GM10266 (cell line): Measurements from ENCODE around the gene NMNAT2.

Experiments used
- DNase-seq: peaks from one replicate; pipeline ENCODE4 v3.0.0; 2012; ENCODE audit errors: extremely low spot score
- TF ChIP-seq, protein P1 (sequence below): IDR thresholded peaks from 2 replicates; pipeline ENCODE4 v1.5.1; 2012; ENCODE audit warnings: mild to moderate bottlenecking, low read depth; ENCODE audit not compliant: control insufficient read depth, insufficient read depth; ENCODE audit errors: missing control alignments

NMNAT2 gene

GRCh38 chr1:183300828-183301227 is 117.4 kb downstream of the NMNAT2 start:
- TF ChIP-seq, protein P1, sequence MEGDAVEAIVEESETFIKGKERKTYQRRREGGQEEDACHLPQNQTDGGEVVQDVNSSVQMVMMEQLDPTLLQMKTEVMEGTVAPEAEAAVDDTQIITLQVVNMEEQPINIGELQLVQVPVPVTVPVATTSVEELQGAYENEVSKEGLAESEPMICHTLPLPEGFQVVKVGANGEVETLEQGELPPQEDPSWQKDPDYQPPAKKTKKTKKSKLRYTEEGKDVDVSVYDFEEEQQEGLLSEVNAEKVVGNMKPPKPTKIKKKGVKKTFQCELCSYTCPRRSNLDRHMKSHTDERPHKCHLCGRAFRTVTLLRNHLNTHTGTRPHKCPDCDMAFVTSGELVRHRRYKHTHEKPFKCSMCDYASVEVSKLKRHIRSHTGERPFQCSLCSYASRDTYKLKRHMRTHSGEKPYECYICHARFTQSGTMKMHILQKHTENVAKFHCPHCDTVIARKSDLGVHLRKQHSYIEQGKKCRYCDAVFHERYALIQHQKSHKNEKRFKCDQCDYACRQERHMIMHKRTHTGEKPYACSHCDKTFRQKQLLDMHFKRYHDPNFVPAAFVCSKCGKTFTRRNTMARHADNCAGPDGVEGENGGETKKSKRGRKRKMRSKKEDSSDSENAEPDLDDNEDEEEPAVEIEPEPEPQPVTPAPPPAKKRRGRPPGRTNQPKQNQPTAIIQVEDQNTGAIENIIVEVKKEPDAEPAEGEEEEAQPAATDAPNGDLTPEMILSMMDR = no peak
- no peak for DNase-seq

DNA sequence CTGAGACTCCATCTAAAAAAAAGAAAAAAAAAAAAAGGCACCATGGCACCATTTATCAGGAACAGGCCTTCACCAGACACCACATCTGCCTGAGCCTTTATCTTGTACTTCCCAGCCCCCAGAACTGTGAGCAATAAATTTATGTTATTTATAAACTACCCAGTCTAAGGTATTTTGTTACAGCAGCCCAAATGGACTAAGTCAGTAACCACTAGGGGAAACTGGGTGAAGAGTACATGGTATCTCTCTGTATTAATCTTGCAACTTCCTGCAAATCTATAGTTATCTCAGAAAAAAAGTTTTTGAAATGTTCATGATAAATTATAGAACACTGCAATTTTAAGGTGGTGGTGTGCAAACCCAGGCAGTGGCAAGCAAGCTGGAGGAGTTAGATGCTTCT is 117.8 kb downstream of the NMNAT2 start:
- no peak for DNase-seq
- TF ChIP-seq, protein P1 = no peak

- TF ChIP-seq, protein P1 = no peak
- DNase-seq = no peak
Measured at GRCh38 chr1:183296782-183297181, 121.4 kb downstream of the NMNAT2 start.

DNA sequence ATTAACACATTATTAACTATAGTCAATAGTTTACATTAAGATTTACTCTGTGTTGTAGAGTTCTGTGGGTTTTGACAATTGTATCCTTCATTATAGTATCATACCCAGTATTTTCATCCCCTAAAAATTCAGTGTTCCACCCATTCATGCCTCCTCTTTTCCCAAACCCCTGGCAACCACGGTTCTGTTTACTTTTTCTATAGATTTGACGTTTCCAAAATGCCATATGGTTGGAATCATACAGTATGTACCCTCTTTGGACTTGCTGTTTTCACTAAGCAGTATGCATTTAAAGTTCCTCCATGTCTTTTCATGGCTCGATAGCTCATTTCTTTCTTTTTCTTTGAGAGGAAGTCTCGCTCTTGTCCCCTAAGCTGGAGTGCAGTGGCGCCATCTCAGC is 122.7 kb downstream of the NMNAT2 start:
- DNase-seq = no peak
- TF ChIP-seq, protein P1 = no peak

GRCh38 chr1:183293876-183294275 is 124.3 kb downstream of the NMNAT2 start:
- TF ChIP-seq, protein P1 = no peak

GRCh38 chr1:183293241-183293640 is 124.9 kb downstream of the NMNAT2 start:
- TF ChIP-seq, protein P1 = no peak
- DNase-seq = no peak

More at GRCh38 chr1:183293876-183294275, 124.3 kb downstream of the NMNAT2 start:
- no peak for DNase-seq

- no peak for DNase-seq
- TF ChIP-seq, protein P1 = no peak
Measured at GRCh38 chr1:183291802-183292514, 126.2 kb downstream of the NMNAT2 start.
